GM23248 (cell line): ENCODE data around the gene FSIP1. TPM values are rescaled to one million over a fixed set of nuclear protein-coding genes. Genes with fewer than 3 reads are reported as not detected.

Source experiments
- DNase-seq: peaks from one replicate; pipeline ENCODE4 v3.0.0-alpha.2; 2015
- H2AFZ ChIP-seq: fragments of 200-600 bp; sonication (generic); 2 replicates; pipeline ENCODE4 v1.6.1; 2016; ENCODE audit warnings: antibody characterized with exemption
- H3F3A ChIP-seq: fragments of 200-600 bp; sonication (generic); 2 replicates; pipeline ENCODE4 v1.6.1; 2016; ENCODE audit warnings: mild to moderate bottlenecking, antibody characterized with exemption, mixed run types; ENCODE audit not compliant: insufficient read depth
- H3K27ac ChIP-seq: fragments of 200-600 bp; sonication (generic); 2 replicates; pipeline ENCODE4 v1.5.1; 2016; ENCODE audit warnings: mild to moderate bottlenecking
- H3K27me3 ChIP-seq: fragments of 200-600 bp; sonication (generic); replicated peaks from 2 replicates; pipeline ENCODE4 v1.6.1; 2016; ENCODE audit warnings: mild to moderate bottlenecking; ENCODE audit not compliant: insufficient read depth
- H3K36me3 ChIP-seq: fragments of 200-600 bp; sonication (generic); 2 replicates; pipeline ENCODE4 v1.6.1; 2016; ENCODE audit warnings: low read depth, mild to moderate bottlenecking
- H3K4me1 ChIP-seq: fragments of 200-600 bp; sonication (generic); 2 replicates; pipeline ENCODE4 v1.6.1; 2016; ENCODE audit warnings: mild to moderate bottlenecking; ENCODE audit not compliant: insufficient read depth
- H3K4me2 ChIP-seq: fragments of 200-600 bp; sonication (generic); one replicate; pipeline ENCODE4 v1.6.1; 2016; ENCODE audit warnings: mild to moderate bottlenecking; ENCODE audit not compliant: unreplicated experiment
- H3K4me3 ChIP-seq: fragments of 200-600 bp; sonication (generic); 2 replicates; pipeline ENCODE4 v1.5.1; 2016; ENCODE audit warnings: mild to moderate bottlenecking
- H3K79me2 ChIP-seq: fragments of 200-600 bp; sonication (generic); 2 replicates; pipeline ENCODE4 v1.6.1; 2016; ENCODE audit warnings: mild to moderate bottlenecking; ENCODE audit not compliant: insufficient read depth
- H3K9ac ChIP-seq: fragments of 200-600 bp; sonication (generic); 2 replicates; pipeline ENCODE4 v1.6.1; 2016; ENCODE audit warnings: mild to moderate bottlenecking
- H3K9me2 ChIP-seq: fragments of 200-600 bp; sonication (generic); 2 replicates; pipeline ENCODE4 v1.6.1; 2016; ENCODE audit warnings: mixed run types, mild to moderate bottlenecking, moderate library complexity; ENCODE audit not compliant: insufficient read depth
- H3K9me3 ChIP-seq: fragments of 200-600 bp; sonication (generic); one replicate; pipeline ENCODE4 v1.6.1; 2017; ENCODE audit warnings: low read depth
- H4K20me1 ChIP-seq: fragments of 200-600 bp; sonication (generic); 2 replicates; pipeline ENCODE4 v1.6.0; 2016; ENCODE audit not compliant: insufficient read depth
- EZH2 ChIP-seq: fragments of 200-600 bp; sonication (generic); IDR thresholded peaks from 2 replicates; pipeline ENCODE4 v1.6.1; 2018; ENCODE audit warnings: antibody characterized with exemption, mild to moderate bottlenecking; ENCODE audit not compliant: insufficient read depth, poor library complexity, severe bottlenecking
- EZH2phosphoT487 ChIP-seq: fragments of 200-600 bp; sonication (generic); IDR thresholded peaks from 2 replicates; pipeline ENCODE4 v1.6.1; 2018; ENCODE audit warnings: antibody characterized with exemption, moderate library complexity, mild to moderate bottlenecking, low read depth; ENCODE audit not compliant: insufficient read depth
- WGBS, 2 experiments: methylation state at CpG; one replicate each; pipeline ENCODE4 v1.1.6; 2015 to 2017; ENCODE audit warnings: low lambda C conversion rate in 2 of 2, low coverage in 1 of 2; ENCODE audit errors: missing lambda C conversion rate in 2 of 2; 5-methylcytosine and 5-hydroxymethylcytosine counted together
- in situ Hi-C: fragments of 300-500 bp; cut with MboI; formaldehyde crosslinking; loops from 2 replicates; pipeline ENCODE4 v1.15.0; 2020
- polyA plus RNA-seq: library from polyadenylated mRNA; unstranded; fragments of >200 nt; fragmentation: Nextera tagmentation; extraction: Ambion mirVana; gene quantifications from 2 replicates; pipeline ENCODE4 v1.2.1, GENCODE V29; 2016
- total RNA-seq: library from RNA; depleted of rRNA; stranded (reverse); fragments of >200 nt; shearing (Covaris generic); gene quantifications from 2 replicates; pipeline ENCODE4 v1.2.3, GENCODE V29; 2014

Gene FSIP1
- total and polyA plus RNA-seq, 2 experiments from 2014 or later = 2.4 TPM

GRCh38 chr15:39788108-39788507 is 5.5 kb upstream of the FSIP1 start:
- H3K4me3 ChIP-seq = no peak overlapping the region
- peaks cover 61% of the 10 kb centered on the region for H3K4me1 ChIP-seq
- H3K9me3 ChIP-seq = no peaks in the 10 kb centered on the region
- WGBS, 2 experiments = 65 to 69% methylated on average over 4 of the region's 4 CpGs
- no peak overlapping the region for H2AFZ ChIP-seq
- TF ChIP-seq EZH2phosphoT487 (no peak), EZH2 (no peak)
- H3K9ac ChIP-seq = no peak overlapping the region
- H3K36me3 ChIP-seq = no peaks in the 10 kb centered on the region
- in situ Hi-C loops = no loop called here
- H3F3A ChIP-seq = peaks cover 63% of the 10 kb centered on the region
- peak overlapping the region; percentile 58; the same call in 1 of the 2 replicates for H3K27ac ChIP-seq
- H4K20me1 ChIP-seq = no peaks in the 10 kb centered on the region
- peak overlapping the region; percentile 22 for H3K4me2 ChIP-seq
- H3K27me3 ChIP-seq = no peaks in the 10 kb centered on the region
- peaks cover 17% of the 10 kb centered on the region for H3K79me2 ChIP-seq
- H3K9me2 ChIP-seq = no peaks in the 10 kb centered on the region
- peak; percentile 68 for DNase-seq

GRCh38 chr15:39787479-39787878 is 4.8 kb upstream of the FSIP1 start:
- no peak for DNase-seq
- Histone ChIP-seq H3K4me3 (no peak overlapping the region), H4K20me1 (no peaks in the 10 kb centered on the region), H3K4me2 (peak overlapping the region; percentile 22), H3K9me3 (no peaks in the 10 kb centered on the region), H3K27ac (0 out of 2 replicates have a peak overlapping the region, but pooled peaks have one; percentile 58), H3K9me2 (no peaks in the 10 kb centered on the region), H2AFZ (no peak overlapping the region), H3K4me1 (peaks cover 61% of the 10 kb centered on the region), H3K36me3 (no peaks in the 10 kb centered on the region), H3K9ac (no peak overlapping the region), H3F3A (peaks cover 62% of the 10 kb centered on the region), H3K27me3 (no peaks in the 10 kb centered on the region), H3K79me2 (peaks cover 21% of the 10 kb centered on the region)
- in situ Hi-C loops = no loop called here
- TF ChIP-seq EZH2phosphoT487 (no peak), EZH2 (no peak)
- 71 to 86% methylated on average over 1 of the region's 1 CpG for WGBS, 2 experiments

GRCh38 chr15:39786447-39787056 is 3.9 kb upstream of the FSIP1 start:
- Histone ChIP-seq H3K79me2 (peaks cover 21% of the 10 kb centered on the region), H3K4me2 (no peak overlapping the region), H3K9me3 (no peaks in the 10 kb centered on the region), H3K9me2 (no peaks in the 10 kb centered on the region), H3K27ac (no peak overlapping the region), H3K4me3 (no peak overlapping the region), H3K27me3 (no peaks in the 10 kb centered on the region), H3K4me1 (peaks cover 61% of the 10 kb centered on the region), H3K36me3 (no peaks in the 10 kb centered on the region), H2AFZ (no peak overlapping the region), H4K20me1 (no peaks in the 10 kb centered on the region), H3F3A (peaks cover 68% of the 10 kb centered on the region), H3K9ac (no peak overlapping the region)
- 1% methylated on average over 5 of the region's 5 CpGs for WGBS, 2 experiments
- DNase-seq = peak; percentile 81
- no peak for TF ChIP-seq EZH2
- no peak for TF ChIP-seq EZH2phosphoT487
- in situ Hi-C loops = no loop called here

- Histone ChIP-seq H2AFZ (no peak overlapping the region), H3F3A (peaks cover 73% of the 10 kb centered on the region), H3K36me3 (no peaks in the 10 kb centered on the region), H3K4me3 (no peak overlapping the region), H4K20me1 (no peaks in the 10 kb centered on the region), H3K4me2 (no peak overlapping the region), H3K27ac (no peak overlapping the region), H3K9me2 (no peaks in the 10 kb centered on the region), H3K4me1 (peaks cover 61% of the 10 kb centered on the region), H3K9me3 (no peaks in the 10 kb centered on the region), H3K79me2 (peaks cover 21% of the 10 kb centered on the region), H3K9ac (no peak overlapping the region), H3K27me3 (no peaks in the 10 kb centered on the region)
- in situ Hi-C loops = no loop called here
- DNase-seq = no peak
- TF ChIP-seq EZH2phosphoT487 (no peak), EZH2 (no peak)
- 82 to 85% methylated on average over 7 of the region's 7 CpGs for WGBS, 2 experiments
These were observed 3.2 kb upstream of the FSIP1 start for GRCh38 chr15:39785841-39786240.

GRCh38 chr15:39785139-39785538 is 2.5 kb upstream of the FSIP1 start:
- H3K27me3 ChIP-seq = no peaks in the 10 kb centered on the region
- no peaks in the 10 kb centered on the region for H3K9me2 ChIP-seq
- H3K79me2 ChIP-seq = peaks cover 21% of the 10 kb centered on the region
- no peaks in the 10 kb centered on the region for H3K9me3 ChIP-seq
- H3F3A ChIP-seq = peaks cover 71% of the 10 kb centered on the region
- no peak for TF ChIP-seq EZH2
- no peak for TF ChIP-seq EZH2phosphoT487
- peak overlapping the region; percentile 98; the same call in 1 of the 2 replicates for H3K4me3 ChIP-seq
- H2AFZ ChIP-seq = no peak overlapping the region
- 63 to 65% methylated on average over 10 of the region's 10 CpGs for WGBS, 2 experiments
- H3K9ac ChIP-seq = no peak overlapping the region
- peak overlapping the region; percentile 3 for H3K4me2 ChIP-seq
- no peaks in the 10 kb centered on the region for H3K36me3 ChIP-seq
- H4K20me1 ChIP-seq = no peaks in the 10 kb centered on the region
- in situ Hi-C loops = no loop called here
- H3K27ac ChIP-seq = no peak overlapping the region
- peaks cover 59% of the 10 kb centered on the region for H3K4me1 ChIP-seq
- no peak for DNase-seq
